Fibroblast of villous mesenchyme (primary cell): ENCODE measurements around the gene FGR. TPM values are rescaled to one million over a fixed set of nuclear protein-coding genes. Genes with fewer than 3 reads are reported as not detected.
"Not testable (repeated sequence)": the region's sequence is repeated elsewhere in the genome, so short reads cannot be mapped to it uniquely, and the experiment has no call there.

Source experiments
- DNase-seq: peaks from one replicate; pipeline ENCODE4 v3.0.0-alpha.2; 2010; ENCODE audit warnings: low read depth
- H3K4me3 ChIP-seq: 2 replicates; pipeline ENCODE4 v1.5.1; 2011; ENCODE audit warnings: low read depth, mild to moderate bottlenecking, low read length
- CTCF ChIP-seq: IDR thresholded peaks from 2 replicates; pipeline ENCODE4 v1.5.1; 2012; ENCODE audit warnings: low read depth, mild to moderate bottlenecking, low read length; ENCODE audit not compliant: insufficient read depth
- total RNA-seq: library from RNA; depleted of rRNA; stranded (reverse); fragments of >200 nt; gene quantifications from 2 replicates; pipeline ENCODE4 v1.2.3, GENCODE V29; 2012

FGR gene
- total RNA-seq, 1 donor: not detected

DNA sequence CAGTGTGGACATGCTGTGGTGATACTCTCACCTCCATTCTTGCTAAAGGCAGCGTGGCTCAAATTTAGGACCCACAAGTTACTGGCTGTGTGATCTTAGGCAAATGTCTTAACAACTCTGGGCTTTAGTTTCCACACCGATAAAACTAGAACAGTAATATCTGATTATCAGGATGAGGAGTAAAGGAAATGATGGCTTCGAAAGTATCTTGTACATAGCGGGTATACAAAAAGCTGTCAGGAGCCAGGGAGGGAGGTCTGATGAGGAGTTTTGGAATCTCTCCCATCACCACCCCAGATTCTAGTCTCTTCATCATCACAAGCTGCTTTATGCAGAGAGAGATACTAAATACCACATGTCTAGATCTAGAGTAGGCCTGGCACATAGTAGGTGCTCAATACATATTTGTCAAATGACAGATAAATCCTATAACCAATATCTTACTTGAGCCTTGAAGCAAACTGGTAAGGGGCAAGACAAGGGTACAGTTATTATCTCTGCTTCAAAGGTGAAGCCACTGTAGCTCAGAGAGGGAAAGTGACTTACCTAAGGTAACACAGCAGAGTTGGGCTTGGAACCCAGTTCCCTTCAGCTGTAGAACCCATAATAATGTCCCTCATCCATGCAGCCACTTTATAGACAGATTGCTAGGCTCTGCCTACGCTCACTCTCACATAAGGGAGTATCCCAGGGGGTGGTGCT lies 9.5 kb upstream of the FGR start:
- H3K4me3 ChIP-seq: no peak overlapping the region
- DNase-seq: no peak
- TF ChIP-seq CTCF: no peak

DNA sequence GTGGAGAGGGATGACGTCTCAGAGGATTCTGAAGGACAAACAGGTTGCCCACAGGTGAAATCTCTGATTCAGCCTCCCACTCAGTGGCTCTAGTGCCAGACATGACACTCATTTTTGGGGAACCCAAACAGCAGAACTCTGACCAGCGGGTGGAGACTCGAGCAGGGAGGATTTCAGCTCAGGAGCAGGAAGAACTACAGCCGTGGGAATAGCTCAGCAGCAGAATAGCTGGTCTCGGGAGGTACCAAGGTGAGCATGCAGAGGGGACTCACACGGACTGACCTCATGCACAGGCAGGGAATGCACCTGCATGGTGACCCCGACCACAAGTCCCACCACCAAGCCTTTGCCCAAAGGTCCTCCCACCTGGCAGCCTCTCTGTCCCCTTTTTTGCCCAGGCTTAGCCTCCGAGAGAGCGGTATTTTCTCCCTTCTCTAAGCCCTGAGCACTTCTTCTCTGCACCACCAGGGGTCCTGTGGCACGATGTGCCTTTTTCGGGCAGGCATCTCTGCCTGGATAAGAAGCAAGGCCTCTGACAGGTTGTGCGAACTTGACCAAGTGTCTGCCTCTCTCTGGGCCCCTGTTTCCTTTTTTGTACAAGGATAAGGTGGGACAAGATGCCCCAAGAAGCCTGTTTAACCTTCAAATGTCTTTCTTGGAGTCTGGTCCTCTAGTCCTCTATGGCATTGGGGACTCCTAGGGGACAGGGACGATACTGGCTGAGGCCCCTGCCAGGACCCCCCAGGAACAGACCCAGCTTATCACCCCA lies 8.8 kb upstream of the FGR start:
- DNase-seq: peak; percentile 55
- peak; percentile 92 for TF ChIP-seq CTCF

DNA sequence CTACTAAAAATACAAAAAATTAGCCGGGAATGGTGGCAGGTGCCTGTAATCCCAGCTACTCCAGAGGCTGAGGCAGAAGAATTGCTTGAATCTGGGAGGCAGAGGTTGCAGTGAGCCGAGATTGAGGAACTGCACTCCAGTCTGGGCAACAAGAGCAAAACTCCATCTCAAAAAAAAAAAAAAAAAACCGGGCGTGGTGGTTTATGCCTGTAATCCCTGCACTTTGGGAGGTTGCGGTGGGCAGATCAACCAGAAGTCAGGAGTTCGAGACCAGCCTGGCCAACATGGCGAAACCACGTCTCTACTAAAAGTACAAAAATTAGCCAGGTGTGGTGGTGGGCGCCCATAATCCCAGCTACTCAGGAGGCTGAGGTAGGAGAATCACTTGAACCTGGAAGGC lies 5.5 kb upstream of the FGR start:
- H3K4me3 ChIP-seq, DNase-seq: not testable (repeated sequence)

More for the DNA sequence above, 8.8 kb upstream of the FGR start:
- H3K4me3 ChIP-seq: no peak overlapping the region

- no peak for DNase-seq
- TF ChIP-seq CTCF: no peak
- no peak overlapping the region for H3K4me3 ChIP-seq
These were observed 3.8 kb upstream of the FGR start for GRCh38 chr1:27638805-27639204.

- H3K4me3 ChIP-seq: no peak overlapping the region
- no peak for TF ChIP-seq CTCF
These were observed 3.2 kb upstream of the FGR start for GRCh38 chr1:27638047-27638734.

DNA sequence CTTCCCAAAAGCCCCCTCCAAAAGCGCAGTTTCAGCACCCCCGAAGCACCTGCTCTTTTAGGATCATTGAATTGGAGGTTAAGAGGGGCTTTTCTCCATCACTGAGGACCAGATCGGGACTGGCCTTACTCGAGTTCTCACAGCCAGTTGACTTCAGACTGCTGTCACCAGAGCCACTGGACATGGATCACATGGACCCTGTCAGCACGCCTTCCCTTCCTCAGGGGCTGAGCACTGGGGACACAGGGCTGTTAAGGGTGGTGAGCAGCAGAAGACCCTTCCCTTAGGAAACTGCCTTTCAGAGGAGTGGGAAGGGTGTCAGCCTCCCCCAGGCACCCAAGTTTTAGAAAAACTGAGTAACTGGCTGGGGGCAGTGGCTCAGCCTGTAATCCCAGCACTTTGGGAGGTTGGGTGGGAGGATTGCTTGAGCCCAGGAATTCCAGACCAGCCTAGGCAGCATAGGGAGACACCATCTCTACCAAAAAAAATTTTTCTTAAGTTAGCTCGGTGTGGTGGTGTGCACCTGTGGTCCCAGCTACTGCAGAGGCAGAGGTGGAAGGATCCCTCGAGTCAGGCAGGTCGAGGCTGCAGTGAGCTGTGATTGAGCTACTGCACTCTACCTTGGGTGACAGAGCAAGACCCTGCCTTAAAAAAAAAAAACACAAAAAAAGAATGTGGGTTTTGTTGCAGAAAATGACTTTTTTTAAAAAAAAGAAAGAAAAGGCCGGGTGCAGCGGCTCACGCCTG lies 584 bp upstream of the FGR start:
- no peak overlapping the region for H3K4me3 ChIP-seq
- no peak for TF ChIP-seq CTCF
- no peak for DNase-seq

More at GRCh38 chr1:27638047-27638734, 3.2 kb upstream of the FGR start:
- DNase-seq: no peak
